NCI-H748 (cell line): ENCODE results near the gene DIS3L.
"Not testable (repeated sequence)": the region's sequence is repeated elsewhere in the genome, so short reads cannot be mapped to it uniquely, and the experiment has no call there.

Source experiments
- DNase-seq: peaks from one replicate; lab custom pipeline; 2025; ENCODE audit not compliant: unreplicated experiment; lab: John Stamatoyannopoulos, UW

Gene DIS3L

GRCh38 chr15:66308531-66308930, 15.2 kb downstream of the DIS3L start:
- no peak for DNase-seq

GRCh38 chr15:66309828-66310227, 16.5 kb downstream of the DIS3L start:
- no peak for DNase-seq

- no peak for DNase-seq
Measured at GRCh38 chr15:66310786-66311185, 17.4 kb downstream of the DIS3L start.

GRCh38 chr15:66312144-66312543, 18.8 kb downstream of the DIS3L start:
- no peak for DNase-seq

GRCh38 chr15:66323312-66323928, 30.1 kb downstream of the DIS3L start:
- DNase-seq, result no peak

- no peak for DNase-seq
Measured at GRCh38 chr15:66326051-66326450, 32.7 kb downstream of the DIS3L start.

GRCh38 chr15:66327736-66328135, 34.4 kb downstream of the DIS3L start:
- no peak for DNase-seq

GRCh38 chr15:66328771-66329170, 35.4 kb downstream of the DIS3L start:
- DNase-seq, result no peak

GRCh38 chr15:66348530-66348929, 55.2 kb downstream of the DIS3L start:
- not testable (repeated sequence) for DNase-seq

GRCh38 chr15:66356077-66356358, 62.6 kb downstream of the DIS3L start:
- DNase-seq, result no peak

GRCh38 chr15:66356359-66357236, 63.2 kb downstream of the DIS3L start, which contains the start of gene TIPIN:
TSS of gene TIPIN (minus strand) at chr15:66356685. CDS start at chr15:66352947, 3,738 bp downstream.
- peak; percentile 95 for DNase-seq

GRCh38 chr15:66359740-66360139, 66.4 kb downstream of the DIS3L start:
- no peak for DNase-seq

GRCh38 chr15:66361745-66362460, 68.5 kb downstream of the DIS3L start:
- DNase-seq, result not testable (repeated sequence)

GRCh38 chr15:66362776-66363175, 69.4 kb downstream of the DIS3L start:
- no peak for DNase-seq

GRCh38 chr15:66364944-66365528, 71.7 kb downstream of the DIS3L start:
- no peak for DNase-seq

GRCh38 chr15:66369773-66370651, 76.6 kb downstream of the DIS3L start:
- DNase-seq, result peak; percentile 27

- DNase-seq, result no peak
Measured at GRCh38 chr15:66374179-66374578, 80.8 kb downstream of the DIS3L start.

GRCh38 chr15:66378814-66379430, 85.6 kb downstream of the DIS3L start:
- no peak for DNase-seq

GRCh38 chr15:66381376-66381775, 88.0 kb downstream of the DIS3L start:
- not testable (repeated sequence) for DNase-seq
